SK-N-SH treated with all-trans-retinoic acid at 6 μM for 48 hours (cell line): ENCODE results near the gene HOXD3.

Source experiments
- ESRRG ChIP-seq: fragments of 250-450 bp; sonication (Bioruptor Pico); IDR thresholded peaks from 2 replicates; pipeline ENCODE4 v1.6.1; 2021; ENCODE audit warnings: mild to moderate bottlenecking
- PATZ1 ChIP-seq: fragments of 250-450 bp; sonication (Bioruptor Pico); IDR thresholded peaks from 2 replicates; pipeline ENCODE4 v1.8.0; 2020; ENCODE audit warnings: mild to moderate bottlenecking, moderate library complexity, borderline replicate concordance
- ZFP30 ChIP-seq: fragments of 450-650 bp; formaldehyde crosslinking; IDR thresholded peaks from 2 replicates; pipeline ENCODE4 v1.5.0; 2022; ENCODE audit warnings: mild to moderate bottlenecking, moderate library complexity
- ZNF565 ChIP-seq: fragments of 450-650 bp; formaldehyde crosslinking; conservative IDR thresholded peaks from 2 replicates; pipeline ENCODE4 v1.5.0; 2020; ENCODE audit warnings: low read depth, mild to moderate bottlenecking, moderate library complexity

- TF ChIP-seq ZFP30 (CRISPR knock-in tag) (no peak), PATZ1 (CRISPR knock-in tag) (no peak), ZNF565 (CRISPR knock-in tag) (no peak), ESRRG (CRISPR knock-in tag) (no peak)
These were observed 11.8 kb upstream of the HOXD3 start for GRCh38 chr2:176145085-176145969.
